Esophagus muscularis mucosa (tissue), 4 donors: ENCODE data around the gene TES.

ENCODE experiments used
- EP300 ChIP-seq: sonication (generic); formaldehyde crosslinking; IDR thresholded peaks from one replicate; pipeline ENCODE4 v1.6.1; 2017; ENCODE audit warnings: antibody characterized with exemption
- POLR2A ChIP-seq: fragments of 450-650 bp; IDR thresholded peaks from one replicate; pipeline ENCODE4 v1.6.1; 2017; ENCODE audit warnings: antibody characterized with exemption, moderate library complexity, mild to moderate bottlenecking, low read depth
- POLR2AphosphoS5 ChIP-seq, 2 donors: sonication (generic); formaldehyde crosslinking; IDR thresholded peaks; one replicate each; pipeline ENCODE4 v1.6.1; 2017; ENCODE audit warnings: antibody characterized with exemption in 2 of 2
- TF ChIP-seq, protein P1 (sequence below), 3 experiments: fragments of 200-600 bp in 2 of 3; fragments of 450-650 bp in 1 of 3; sonication (generic) in 2 of 3; IDR thresholded peaks; one replicate each; pipeline ENCODE4 v1.5.1; 2017 to 2019; ENCODE audit warnings: antibody characterized with exemption in 3 of 3, mild to moderate bottlenecking in 2 of 3, moderate library complexity in 1 of 3

DNA sequence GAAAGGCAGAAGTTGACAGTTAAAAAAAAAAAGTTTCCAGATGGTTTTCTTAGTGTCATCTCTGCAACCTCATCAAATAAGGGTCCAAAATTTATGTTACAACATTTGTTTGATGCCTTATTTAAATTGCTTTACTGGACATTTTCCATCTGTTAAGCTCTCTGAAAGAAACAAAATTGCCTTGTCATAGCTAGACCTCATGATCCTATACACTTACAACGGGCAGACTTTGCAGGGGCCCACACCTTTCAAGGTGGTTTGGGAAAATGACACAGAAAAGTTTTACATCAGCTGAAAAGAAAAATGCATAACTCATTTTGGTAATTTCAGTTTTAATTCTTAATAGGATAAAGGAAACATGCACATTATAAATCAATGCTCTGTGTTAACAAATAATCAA lies 1.4 kb upstream of the TES start:
- TF ChIP-seq, protein P1, sequence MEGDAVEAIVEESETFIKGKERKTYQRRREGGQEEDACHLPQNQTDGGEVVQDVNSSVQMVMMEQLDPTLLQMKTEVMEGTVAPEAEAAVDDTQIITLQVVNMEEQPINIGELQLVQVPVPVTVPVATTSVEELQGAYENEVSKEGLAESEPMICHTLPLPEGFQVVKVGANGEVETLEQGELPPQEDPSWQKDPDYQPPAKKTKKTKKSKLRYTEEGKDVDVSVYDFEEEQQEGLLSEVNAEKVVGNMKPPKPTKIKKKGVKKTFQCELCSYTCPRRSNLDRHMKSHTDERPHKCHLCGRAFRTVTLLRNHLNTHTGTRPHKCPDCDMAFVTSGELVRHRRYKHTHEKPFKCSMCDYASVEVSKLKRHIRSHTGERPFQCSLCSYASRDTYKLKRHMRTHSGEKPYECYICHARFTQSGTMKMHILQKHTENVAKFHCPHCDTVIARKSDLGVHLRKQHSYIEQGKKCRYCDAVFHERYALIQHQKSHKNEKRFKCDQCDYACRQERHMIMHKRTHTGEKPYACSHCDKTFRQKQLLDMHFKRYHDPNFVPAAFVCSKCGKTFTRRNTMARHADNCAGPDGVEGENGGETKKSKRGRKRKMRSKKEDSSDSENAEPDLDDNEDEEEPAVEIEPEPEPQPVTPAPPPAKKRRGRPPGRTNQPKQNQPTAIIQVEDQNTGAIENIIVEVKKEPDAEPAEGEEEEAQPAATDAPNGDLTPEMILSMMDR (IDR thresholded peaks at IDR 0.05): no peak
- TF ChIP-seq EP300 (no peak), POLR2A (no peak), POLR2AphosphoS5 (IDR thresholded peaks at IDR 0.05) (no peak)
